GM18505 (cell line): ENCODE data around the gene ANXA11.

Experiments
- ATAC-seq: cut with Tn5 transposase; IDR thresholded peaks from one replicate; pipeline ENCODE4 v1.9.1; 2021; ENCODE audit not compliant: unreplicated experiment
- POLR2A ChIP-seq: IDR thresholded peaks from 4 replicates; pipeline ENCODE4 v1.6.1; 2011; ENCODE audit warnings: borderline replicate concordance; ENCODE audit not compliant: insufficient read depth, insufficient read length; ENCODE audit errors: extremely low read depth

The ANXA11 gene

DNA sequence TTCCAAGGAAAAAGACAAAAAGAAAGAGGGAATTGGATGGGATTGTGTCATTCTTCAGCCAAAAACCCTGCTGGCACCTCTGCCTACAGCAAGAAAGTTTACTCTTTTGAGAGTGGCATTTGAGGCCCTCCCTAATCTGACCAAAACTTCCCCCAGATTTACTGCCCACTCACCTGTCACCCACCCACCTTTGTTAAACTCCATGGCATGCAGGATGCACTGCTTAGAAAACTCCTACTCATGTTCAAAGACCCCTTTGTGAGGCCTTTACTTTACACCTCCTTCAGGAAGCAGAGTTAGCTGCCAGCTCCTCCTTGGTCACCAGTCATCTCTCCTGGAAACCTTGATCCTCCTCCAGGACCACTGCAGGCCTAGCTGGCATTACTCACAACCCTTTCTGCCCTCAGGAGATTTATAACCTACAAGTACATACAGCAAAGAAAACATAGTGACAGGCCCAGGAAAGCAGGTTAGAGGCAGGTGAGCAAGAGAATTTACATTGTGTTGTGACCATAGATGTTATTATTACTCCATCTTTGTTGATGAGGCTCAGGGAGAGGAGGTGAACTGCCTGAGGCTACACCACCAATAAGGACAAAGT lies 83.1 kb downstream of the ANXA11 start:
- no peak for ATAC-seq
- TF ChIP-seq POLR2A, result no peak

DNA sequence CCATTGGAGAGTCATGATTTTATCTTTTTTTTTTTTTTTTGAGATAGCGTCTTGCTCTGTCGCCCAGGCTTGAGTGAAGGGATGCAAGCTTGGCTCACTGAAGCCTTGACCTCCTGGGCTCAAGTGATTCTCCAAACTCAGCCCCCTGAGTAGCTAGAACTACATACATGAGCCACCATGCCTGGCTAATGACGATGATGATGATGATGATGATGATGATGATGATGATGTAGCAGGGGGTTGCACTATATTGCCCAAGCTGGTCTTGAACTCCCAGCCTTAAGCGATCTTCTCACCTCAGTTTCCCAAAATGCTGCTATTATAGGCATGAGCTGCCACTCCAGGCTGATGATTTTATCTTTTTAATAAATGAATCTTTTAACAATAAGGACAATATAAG lies 86.7 kb downstream of the ANXA11 start:
- ATAC-seq, result no peak
- TF ChIP-seq POLR2A, result no peak

DNA sequence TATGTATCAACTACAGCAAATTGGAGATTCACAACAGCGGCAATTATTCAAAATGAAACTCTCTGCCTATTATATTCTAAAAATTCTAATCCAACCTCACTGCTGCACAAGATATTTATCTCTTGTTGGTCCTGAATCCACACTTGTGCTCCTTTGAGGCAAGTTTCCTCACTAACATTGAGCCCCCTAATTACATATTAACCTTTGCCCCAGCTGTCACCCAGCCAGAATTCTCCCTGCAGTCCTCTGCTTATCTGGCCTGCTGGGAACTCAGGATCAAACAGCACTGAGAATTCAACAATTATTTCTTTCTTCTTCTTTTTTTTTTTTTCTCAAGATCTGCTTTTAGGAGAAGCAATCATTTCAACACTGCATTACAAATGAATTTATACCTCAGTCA lies 94.4 kb downstream of the ANXA11 start:
- no peak for TF ChIP-seq POLR2A
- no peak for ATAC-seq

DNA sequence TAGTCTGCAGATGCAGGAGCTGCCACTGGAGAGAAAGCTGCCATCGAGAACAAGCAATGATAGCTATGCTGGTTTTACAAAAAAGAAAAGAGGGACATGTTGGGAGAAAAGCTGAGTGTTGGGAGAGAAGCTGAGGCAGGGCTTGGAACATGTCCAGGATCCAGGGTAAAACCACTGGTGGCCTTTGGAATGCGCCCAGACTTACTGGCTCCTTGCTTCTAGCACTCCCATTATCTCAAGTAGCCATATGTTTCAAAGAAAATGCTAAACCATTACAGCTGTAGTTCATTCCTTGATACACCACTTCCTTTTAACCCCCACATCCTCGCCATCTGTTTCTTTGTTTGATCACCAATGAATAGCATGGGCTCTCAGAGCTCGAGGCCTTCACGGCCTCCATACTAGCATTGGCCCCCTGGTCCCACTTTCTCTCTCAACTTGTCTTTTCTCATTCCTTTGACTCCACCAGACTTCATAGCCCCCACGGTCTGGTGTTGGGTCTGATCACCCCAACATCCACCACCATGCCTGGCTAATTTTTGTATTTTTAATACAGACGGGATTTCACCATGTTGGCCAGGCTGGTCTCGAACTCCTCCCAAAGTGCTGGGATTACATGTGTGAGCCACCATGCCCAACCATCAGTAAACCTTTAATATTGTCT lies 96.6 kb downstream of the ANXA11 start:
- no peak for ATAC-seq
- TF ChIP-seq POLR2A, result no peak

DNA sequence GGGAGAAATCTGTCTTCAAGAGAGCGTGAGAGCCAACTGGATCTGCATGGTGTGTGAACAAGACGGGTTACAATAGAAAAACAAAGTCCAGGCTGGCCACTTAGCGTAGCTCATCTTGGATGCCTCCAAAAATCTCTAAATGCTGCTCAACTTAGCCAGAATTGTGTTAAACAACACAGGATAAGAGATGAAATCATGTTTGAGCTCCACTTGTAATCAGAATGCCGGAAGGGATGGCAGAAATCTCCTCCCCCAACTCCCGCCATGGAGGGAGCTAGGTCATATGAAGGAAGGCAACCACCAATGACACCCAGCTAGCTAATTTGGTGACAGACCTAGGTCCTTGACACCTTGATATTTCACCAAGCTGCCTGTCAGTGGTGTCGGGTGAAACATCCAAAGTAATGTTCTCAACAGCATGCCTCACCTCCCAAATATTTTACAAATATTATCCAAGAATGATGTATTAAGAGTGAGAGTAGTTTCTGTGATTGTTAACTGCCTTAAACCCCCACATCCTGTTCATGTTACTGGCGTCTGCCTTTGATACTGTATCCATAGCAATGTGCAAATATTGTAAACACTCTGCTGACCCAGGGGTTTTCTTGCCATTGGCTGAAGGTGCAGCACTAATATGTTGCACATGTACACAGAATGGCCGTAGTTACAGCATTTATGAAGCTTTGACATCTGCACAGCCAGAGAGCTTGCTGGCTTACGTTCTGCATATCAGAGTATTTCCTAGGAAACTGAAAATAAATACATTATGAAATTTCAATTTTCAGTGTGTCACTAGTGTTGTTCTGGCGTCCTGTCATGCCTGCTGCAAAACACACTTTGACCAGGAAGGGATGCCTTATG lies 101.0 kb downstream of the ANXA11 start:
- ATAC-seq, result no peak
- TF ChIP-seq POLR2A, result no peak
